GM08714 (cell line): Measurements from ENCODE around the gene CLASP1.

ENCODE experiments used
- H3K4me3 ChIP-seq: fragments of 200-500 bp; sonication (Bioruptor generic); 2 replicates; pipeline ENCODE4 v1.5.1; 2014; ENCODE audit warnings: mild to moderate bottlenecking, low read length, inconsistent platforms
- ZNF274 ChIP-seq: IDR thresholded peaks from 2 replicates; pipeline ENCODE4 v1.6.1; 2012; ENCODE audit warnings: mild to moderate bottlenecking, low read depth, low read length

CLASP1 gene

GRCh38 chr2:121505986-121506586 is 143.2 kb downstream of the CLASP1 start:
- no peak for TF ChIP-seq ZNF274
- H3K4me3 ChIP-seq = no peak overlapping the region

- TF ChIP-seq ZNF274 = no peak
- H3K4me3 ChIP-seq = no peak overlapping the region
Measured at GRCh38 chr2:121505005-121505404, 144.3 kb downstream of the CLASP1 start.

GRCh38 chr2:121504316-121504715 is 144.9 kb downstream of the CLASP1 start:
- H3K4me3 ChIP-seq = no peak overlapping the region
- TF ChIP-seq ZNF274 = no peak

GRCh38 chr2:121502781-121503180 is 146.5 kb downstream of the CLASP1 start:
- TF ChIP-seq ZNF274 = no peak
- no peak overlapping the region for H3K4me3 ChIP-seq

- no peak for TF ChIP-seq ZNF274
- H3K4me3 ChIP-seq = no peak overlapping the region
Measured at GRCh38 chr2:121502246-121502645, 147.0 kb downstream of the CLASP1 start.

- no peak overlapping the region for H3K4me3 ChIP-seq
- no peak for TF ChIP-seq ZNF274
Measured at GRCh38 chr2:121501554-121501953, 147.7 kb downstream of the CLASP1 start.

GRCh38 chr2:121501031-121501430 is 148.2 kb downstream of the CLASP1 start:
- no peak for TF ChIP-seq ZNF274
- H3K4me3 ChIP-seq = no peak overlapping the region

GRCh38 chr2:121498731-121499130 is 150.5 kb downstream of the CLASP1 start:
- TF ChIP-seq ZNF274 = no peak

GRCh38 chr2:121492409-121492808 is 156.9 kb downstream of the CLASP1 start:
- H3K4me3 ChIP-seq = no peak overlapping the region
- TF ChIP-seq ZNF274 = no peak

More at GRCh38 chr2:121498731-121499130, 150.5 kb downstream of the CLASP1 start:
- H3K4me3 ChIP-seq = no peak overlapping the region

GRCh38 chr2:121491518-121491917 is 157.7 kb downstream of the CLASP1 start:
- H3K4me3 ChIP-seq = no peak overlapping the region
- TF ChIP-seq ZNF274 = no peak

GRCh38 chr2:121490584-121491133 is 158.6 kb downstream of the CLASP1 start:
- TF ChIP-seq ZNF274 = no peak
- no peak overlapping the region for H3K4me3 ChIP-seq

- no peak for TF ChIP-seq ZNF274
- no peak overlapping the region for H3K4me3 ChIP-seq
Measured at GRCh38 chr2:121489911-121490583, 159.2 kb downstream of the CLASP1 start.

- no peak overlapping the region for H3K4me3 ChIP-seq
- TF ChIP-seq ZNF274 = no peak
Measured at GRCh38 chr2:121489284-121489683, 160.0 kb downstream of the CLASP1 start.

- no peak for TF ChIP-seq ZNF274
- H3K4me3 ChIP-seq = no peak overlapping the region
Measured at GRCh38 chr2:121486191-121486790, 163.0 kb downstream of the CLASP1 start.

- no peak overlapping the region for H3K4me3 ChIP-seq
- TF ChIP-seq ZNF274 = no peak
Measured at GRCh38 chr2:121485039-121485438, 164.2 kb downstream of the CLASP1 start.
